Mesenchymal stem cell (in vitro differentiated cells and primary cell): ENCODE measurements around the gene GAS2L3.
"Not testable (repeated sequence)": the region's sequence is repeated elsewhere in the genome, so short reads cannot be mapped to it uniquely, and the experiment has no call there.

Experiments
- DNase-seq: peaks from one replicate; pipeline ENCODE4 v3.0.0-alpha.2; 2013
- H2AFZ ChIP-seq: one replicate; pipeline ENCODE4 v1.6.1; 2013; ENCODE audit warnings: low read depth, mild to moderate bottlenecking, control low read depth, inconsistent platforms, low read length, moderate library complexity
- H2AK5ac ChIP-seq: 2 replicates; pipeline ENCODE4 v1.6.1; 2013; ENCODE audit warnings: low read length, moderate library complexity, mild to moderate bottlenecking, inconsistent platforms; ENCODE audit not compliant: severe bottlenecking
- H2BK120ac ChIP-seq: one replicate; pipeline ENCODE4 v1.6.1; 2013; ENCODE audit warnings: low read depth, mild to moderate bottlenecking, inconsistent platforms, low read length, moderate library complexity
- H2BK12ac ChIP-seq, 2 experiments: one replicate each; pipeline ENCODE4 v1.6.1; 2013; ENCODE audit warnings: inconsistent platforms in 2 of 2, low read length in 2 of 2, mild to moderate bottlenecking in 2 of 2, moderate library complexity in 2 of 2, control low read depth in 1 of 2
- H2BK15ac ChIP-seq: one replicate; pipeline ENCODE4 v1.6.1; 2013; ENCODE audit warnings: mild to moderate bottlenecking, low read depth, inconsistent platforms; ENCODE audit not compliant: poor library complexity, severe bottlenecking
- H2BK5ac ChIP-seq: 2 replicates; pipeline ENCODE4 v1.6.1; 2013; ENCODE audit warnings: low read depth, mild to moderate bottlenecking, low read length, control low read depth, inconsistent platforms; ENCODE audit not compliant: poor library complexity, severe bottlenecking
- H3K14ac ChIP-seq, 2 experiments: one replicate each; pipeline ENCODE4 v1.6.1; 2013; ENCODE audit warnings: inconsistent platforms in 2 of 2, low read length in 2 of 2, control low read depth in 1 of 2, mild to moderate bottlenecking in 1 of 2, moderate library complexity in 1 of 2
- H3K18ac ChIP-seq, 2 experiments: one replicate each; pipeline ENCODE4 v1.6.1; 2013; ENCODE audit warnings: inconsistent platforms in 2 of 2, low read length in 2 of 2, control low read depth in 1 of 2, low read depth in 1 of 2, mild to moderate bottlenecking in 1 of 2
- H3K23ac ChIP-seq, 2 experiments: one replicate each; pipeline ENCODE4 v1.6.1; 2013; ENCODE audit warnings: inconsistent platforms in 2 of 2, low read length in 2 of 2, mild to moderate bottlenecking in 2 of 2, moderate library complexity in 2 of 2, control low read depth in 1 of 2
- H3K27ac ChIP-seq: 2 replicates; pipeline ENCODE4 v1.5.1; 2013; ENCODE audit warnings: mild to moderate bottlenecking, moderate library complexity, low read length, control low read depth, inconsistent platforms; ENCODE audit not compliant: poor library complexity, severe bottlenecking
- H3K27me3 ChIP-seq, 2 experiments: 2 replicates each; pipeline versions ENCODE4 v1.6.1 to v1.7.0; 2013; ENCODE audit warnings: low read length in 2 of 2, mild to moderate bottlenecking in 2 of 2, moderate library complexity in 2 of 2, control low read depth in 1 of 2, inconsistent platforms in 1 of 2; ENCODE audit not compliant: control insufficient read depth in 1 of 2, insufficient read depth in 1 of 2
- H3K36me3 ChIP-seq, 2 experiments: 2 replicates each; pipeline versions ENCODE4 v1.6.1 to v1.7.0; 2013; ENCODE audit warnings: low read length in 2 of 2, control low read depth in 1 of 2, inconsistent platforms in 1 of 2, low read depth in 1 of 2, mild to moderate bottlenecking in 1 of 2; ENCODE audit not compliant: insufficient read depth in 2 of 2, control insufficient read depth in 1 of 2
- H3K4ac ChIP-seq, 2 experiments: one replicate each; pipeline ENCODE4 v1.6.1; 2013; ENCODE audit warnings: inconsistent platforms in 2 of 2, low read length in 2 of 2, mild to moderate bottlenecking in 2 of 2, moderate library complexity in 2 of 2, control low read depth in 1 of 2, low read depth in 1 of 2
- H3K4me1 ChIP-seq: 2 replicates; pipeline ENCODE4 v1.6.1; 2013; ENCODE audit warnings: low read depth, low read length, control low read depth; ENCODE audit not compliant: control insufficient read depth, insufficient read depth
- H3K4me2 ChIP-seq: 2 replicates; pipeline ENCODE4 v1.6.1; 2013; ENCODE audit warnings: low read length, mild to moderate bottlenecking, inconsistent platforms; ENCODE audit not compliant: poor library complexity, severe bottlenecking
- H3K4me3 ChIP-seq, 2 experiments: 2 replicates each; pipeline versions ENCODE4 v1.5.1 to v1.7.0; 2013; ENCODE audit warnings: low read length in 2 of 2, mild to moderate bottlenecking in 2 of 2, control low read depth in 1 of 2, low read depth in 1 of 2; ENCODE audit not compliant: insufficient read depth in 1 of 2
- H3K79me1 ChIP-seq: replicated peaks from 2 replicates; pipeline ENCODE4 v1.6.1; 2013; ENCODE audit warnings: mild to moderate bottlenecking, control low read depth, low read length, inconsistent platforms; ENCODE audit not compliant: poor library complexity, severe bottlenecking
- H3K9ac ChIP-seq: 2 replicates; pipeline ENCODE4 v1.7.0; 2013; ENCODE audit warnings: mild to moderate bottlenecking, low read length, moderate library complexity
- H3K9me3 ChIP-seq: 2 replicates; pipeline ENCODE4 v1.7.0; 2013; ENCODE audit warnings: mild to moderate bottlenecking, low read length; ENCODE audit not compliant: control insufficient read depth
- H4K8ac ChIP-seq: one replicate; pipeline ENCODE4 v1.6.1; 2013; ENCODE audit warnings: inconsistent platforms, mild to moderate bottlenecking, low read length, moderate library complexity
- H4K91ac ChIP-seq: one replicate; pipeline ENCODE4 v1.6.1; 2013; ENCODE audit warnings: mild to moderate bottlenecking, low read length, inconsistent platforms
- WGBS: methylation state at CpG from one replicate; pipeline ENCODE4 v1.1.7; 2013; ENCODE audit warnings: mixed read lengths; 5-methylcytosine and 5-hydroxymethylcytosine counted together

GAS2L3 gene

DNA sequence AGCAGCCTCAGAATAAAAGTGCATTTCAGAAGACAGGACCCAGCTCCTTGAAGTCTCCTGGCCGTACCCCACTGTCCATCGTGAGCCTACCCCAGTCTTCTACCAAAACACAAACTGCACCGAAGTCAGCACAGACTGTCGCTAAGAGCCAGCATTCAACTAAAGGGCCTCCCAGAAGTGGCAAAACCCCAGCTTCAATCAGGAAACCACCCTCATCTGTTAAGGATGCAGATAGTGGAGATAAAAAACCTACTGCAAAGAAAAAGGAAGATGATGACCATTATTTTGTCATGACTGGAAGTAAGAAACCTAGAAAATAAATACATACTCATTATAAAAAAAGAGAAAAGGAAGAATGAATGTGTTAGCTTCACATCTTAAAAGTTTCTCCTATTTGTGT, 51.1 kb downstream of the GAS2L3 start:
- DNase-seq = no peak
- no peak overlapping the region for H3K4me3 ChIP-seq
- no peak overlapping the region for H2BK5ac ChIP-seq
- no peaks in the 10 kb centered on the region for H3K27me3 ChIP-seq
- H2AK5ac ChIP-seq = no peak overlapping the region
- H3K36me3 ChIP-seq = peaks cover 0 to 5% of the 10 kb centered on the region in 2 experiments
- no peak overlapping the region for H2BK120ac ChIP-seq
- no peak overlapping the region for H2BK12ac ChIP-seq
- no peak overlapping the region for H3K27ac ChIP-seq
- no peak overlapping the region for H3K23ac ChIP-seq
- H3K9ac ChIP-seq = no peak overlapping the region
- H3K4ac ChIP-seq = no peak overlapping the region
- H3K9me3 ChIP-seq = no peaks in the 10 kb centered on the region
- H3K79me1 ChIP-seq = no peaks in the 10 kb centered on the region
- no peak overlapping the region for H2AFZ ChIP-seq
- H4K8ac ChIP-seq = no peak overlapping the region
- 100% methylated on average over 2 of the region's 4 CpGs for WGBS
- H3K18ac ChIP-seq = no peak overlapping the region
- H2BK15ac ChIP-seq = no peak overlapping the region
- no peak overlapping the region for H4K91ac ChIP-seq
- H3K4me1 ChIP-seq = no peaks in the 10 kb centered on the region
- H3K14ac ChIP-seq = no peak overlapping the region
- no peak overlapping the region for H3K4me2 ChIP-seq

DNA sequence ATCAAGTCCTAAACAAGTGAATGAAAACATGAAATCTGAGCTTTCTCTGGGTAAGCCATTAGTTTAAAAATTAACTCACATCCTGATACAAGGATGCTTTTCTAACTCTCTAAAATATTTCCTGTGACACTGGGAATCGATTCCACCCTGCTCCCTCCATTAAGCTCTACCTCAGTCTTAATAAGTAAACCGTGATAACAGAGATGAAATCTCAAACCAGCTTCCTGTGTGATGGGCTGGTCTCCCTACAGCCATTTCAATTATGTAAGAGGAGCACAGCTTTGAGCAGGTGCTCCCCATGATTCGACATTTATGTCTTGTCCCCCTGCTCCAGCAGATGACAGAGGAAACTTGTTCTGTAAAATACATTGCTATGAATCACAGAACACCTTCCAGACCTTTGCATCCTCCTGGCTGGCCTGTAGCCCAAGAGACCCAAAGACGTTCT, 59.0 kb downstream of the GAS2L3 start:
- H3K4ac ChIP-seq = no peak overlapping the region
- no peak overlapping the region for H3K4me2 ChIP-seq
- no peak overlapping the region for H2BK15ac ChIP-seq
- peak overlapping the region; percentile 69 for H3K27ac ChIP-seq
- H2BK120ac ChIP-seq = no peak overlapping the region
- whole genome bisulfite sequencing = 69% methylated on average over 4 of the region's 4 CpGs
- no peak overlapping the region for H2BK12ac ChIP-seq
- H3K14ac ChIP-seq = no peak overlapping the region
- H3K23ac ChIP-seq = no peak overlapping the region
- DNase-seq = no peak
- no peak overlapping the region for H4K91ac ChIP-seq
- H3K36me3 ChIP-seq = no peaks in the 10 kb centered on the region
- H2BK5ac ChIP-seq = no peak overlapping the region
- H3K4me1 ChIP-seq = peaks cover 4% of the 10 kb centered on the region
- no peak overlapping the region for H2AFZ ChIP-seq
- no peak overlapping the region for H3K18ac ChIP-seq
- H3K4me3 ChIP-seq = no peak overlapping the region
- no peaks in the 10 kb centered on the region for H3K9me3 ChIP-seq
- no peak overlapping the region for H3K9ac ChIP-seq
- no peaks in the 10 kb centered on the region for H3K27me3 ChIP-seq
- H3K79me1 ChIP-seq = no peaks in the 10 kb centered on the region
- no peak overlapping the region for H4K8ac ChIP-seq
- H2AK5ac ChIP-seq = no peak overlapping the region

DNA sequence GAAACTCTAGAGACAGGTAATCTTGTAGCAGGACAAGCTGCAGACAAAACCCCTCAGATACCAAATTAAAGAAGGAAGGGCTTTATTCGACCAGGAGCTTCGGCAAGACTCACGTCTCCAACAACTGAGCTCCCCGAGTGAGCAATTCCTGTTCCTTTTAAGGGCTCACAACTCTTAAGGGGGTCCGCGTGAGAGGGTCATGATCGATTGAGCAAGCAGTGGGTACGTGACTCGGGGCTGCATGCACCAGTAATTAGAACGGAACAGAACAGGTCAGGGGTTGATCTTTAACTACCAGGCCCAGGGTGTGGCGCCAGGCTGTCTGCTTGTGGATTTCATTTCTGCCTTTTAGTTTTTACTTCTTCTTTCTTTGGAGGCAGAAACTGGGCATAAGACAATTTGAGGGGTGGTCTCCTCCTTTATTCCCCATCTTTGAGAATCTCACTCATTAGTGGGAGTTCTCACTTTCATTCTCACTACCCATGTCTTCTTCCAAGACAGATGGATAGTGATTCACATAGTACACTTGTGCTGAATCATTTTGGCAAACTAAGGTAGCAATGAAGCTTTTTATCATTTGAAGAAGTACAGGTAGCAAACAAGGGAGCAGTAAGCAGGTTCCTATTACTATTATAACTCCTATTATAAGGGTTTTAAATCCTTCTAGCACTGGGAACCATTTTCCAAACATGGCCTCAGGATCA, 59.8 kb downstream of the GAS2L3 start:
- H2BK12ac ChIP-seq, DNase-seq, H3K4ac ChIP-seq, H3K4me1 ChIP-seq, H3K4me2 ChIP-seq, H3K23ac ChIP-seq, H2BK15ac ChIP-seq, H2BK120ac ChIP-seq, H3K36me3 ChIP-seq, H2BK5ac ChIP-seq, H3K18ac ChIP-seq, H3K9ac ChIP-seq, H2AFZ ChIP-seq, H3K27me3 ChIP-seq, H4K8ac ChIP-seq, H3K4me3 ChIP-seq, H3K79me1 ChIP-seq, H3K9me3 ChIP-seq, H3K14ac ChIP-seq, H4K91ac ChIP-seq, H2AK5ac ChIP-seq: not testable (repeated sequence)
- WGBS = 93% methylated on average over 10 of the region's 11 CpGs
- peak overlapping the region; percentile 69 for H3K27ac ChIP-seq

GRCh38 chr12:100643246-100643645, 69.8 kb downstream of the GAS2L3 start:
- no peak for DNase-seq
- H3K18ac ChIP-seq = no peak overlapping the region
- no peak overlapping the region for H2BK120ac ChIP-seq
- no peak overlapping the region for H3K14ac ChIP-seq
- WGBS = 91% methylated on average over 6 of the region's 6 CpGs
- no peak overlapping the region for H2BK5ac ChIP-seq
- no peak overlapping the region for H3K4ac ChIP-seq
- H3K4me1 ChIP-seq = no peaks in the 10 kb centered on the region
- no peaks in the 10 kb centered on the region for H3K9me3 ChIP-seq
- no peak overlapping the region for H4K91ac ChIP-seq
- H3K27ac ChIP-seq = no peak overlapping the region
- H2AK5ac ChIP-seq = no peak overlapping the region
- no peak overlapping the region for H3K23ac ChIP-seq
- H3K9ac ChIP-seq = no peak overlapping the region
- no peak overlapping the region for H4K8ac ChIP-seq
- no peaks in the 10 kb centered on the region for H3K79me1 ChIP-seq
- no peaks in the 10 kb centered on the region for H3K27me3 ChIP-seq
- H3K36me3 ChIP-seq = no peaks in the 10 kb centered on the region
- H3K4me2 ChIP-seq = no peak overlapping the region
- no peak overlapping the region for H2BK15ac ChIP-seq
- H2BK12ac ChIP-seq = no peak overlapping the region
- no peak overlapping the region for H3K4me3 ChIP-seq
- no peak overlapping the region for H2AFZ ChIP-seq
